Measurements from ENCODE around the gene CAMK2G. TPM values are rescaled to one million over a fixed set of nuclear protein-coding genes. Genes with fewer than 3 reads are reported as not detected.

Gene CAMK2G
- total and polyA plus RNA-seq, 4 donors = 6.8 to 18.3 (median 9.9) TPM

- Histone ChIP-seq H3K27ac (ENCODE audit: low read depth in 1 of 2, low read length in 2 of 2) (no peak overlapping the region), H3K4me1 (ENCODE audit: control insufficient read depth in 4 of 4, insufficient read depth in 4 of 4, low read length in 3 of 4) (peaks cover 13 to 39% (median 34%) of the 10 kb centered on the region in 4 donors), H3K9me3 (ENCODE audit: control insufficient read depth in 4 of 4, low read length in 3 of 4) (no peaks in the 10 kb centered on the region), H3K27me3 (ENCODE audit: control insufficient read depth in 4 of 4, insufficient read depth in 4 of 4, low read length in 3 of 4) (no peaks in the 10 kb centered on the region), H3K4me3 (ENCODE audit: low read depth in 1 of 3, low read length in 3 of 3) (no peak overlapping the region), H3K36me3 (ENCODE audit: control insufficient read depth in 4 of 4, insufficient read depth in 3 of 4, low read depth in 1 of 4, low read length in 3 of 4) (peaks cover 0 to 6% (median 0%) of the 10 kb centered on the region in 4 donors), H3K9ac (ENCODE audit: low read depth in 1 of 2, low read length in 2 of 2) (no peak overlapping the region)
- no peak for TF ChIP-seq GABPA (IDR thresholded peaks at IDR 0.05 in 1 of 2, conservative IDR thresholded peaks at IDR 0.05 in 1 of 2)
- TF ChIP-seq SP1 (IDR thresholded peaks at IDR 0.05) = no peak
- no peak for TF ChIP-seq NR2F2 (IDR thresholded peaks at IDR 0.05)
- no peak for TF ChIP-seq REST (IDR thresholded peaks at IDR 0.05)
- no peak for TF ChIP-seq HNF4G (IDR thresholded peaks at IDR 0.05)
- no peak for TF ChIP-seq RXRA (IDR thresholded peaks at IDR 0.05)
- TF ChIP-seq HNF4A (conservative IDR thresholded peaks at IDR 0.05) = no peak
- no peak for DNase-seq (ENCODE audit: low spot score)
- WGBS = 94% methylated on average over 13 of the region's 13 CpGs
Observed at GRCh38 chr10:73814276-73814895, 60.0 kb downstream of the CAMK2G start.

GRCh38 chr10:73813333-73813732, 61.0 kb downstream of the CAMK2G start:
- no peaks in the 10 kb centered on the region for H3K27me3 ChIP-seq (ENCODE audit: control insufficient read depth in 4 of 4, insufficient read depth in 4 of 4, low read length in 3 of 4)
- no peak overlapping the region for H3K9ac ChIP-seq (ENCODE audit: low read depth in 1 of 2, low read length in 2 of 2)
- H3K4me1 ChIP-seq (ENCODE audit: control insufficient read depth in 4 of 4, insufficient read depth in 4 of 4, low read length in 3 of 4) = peaks cover 8 to 34% (median 26%) of the 10 kb centered on the region in 4 donors
- H3K9me3 ChIP-seq (ENCODE audit: control insufficient read depth in 4 of 4, low read length in 3 of 4) = no peaks in the 10 kb centered on the region
- TF ChIP-seq RXRA (IDR thresholded peaks at IDR 0.05) (no peak), RAD21 (IDR thresholded peaks at IDR 0.05) (no peak), MAX (IDR thresholded peaks at IDR 0.05) (no peak), SP1 (IDR thresholded peaks at IDR 0.05) (no peak), ZBTB33 (IDR thresholded peaks at IDR 0.05) (no peak), CTCF (IDR thresholded peaks at IDR 0.05; ENCODE audit: low read depth, low read length, missing input control) (no peak), TAF1 (conservative IDR thresholded peaks at IDR 0.05) (no peak), FOXA1 (IDR thresholded peaks at IDR 0.05) (no peak), NR2F2 (IDR thresholded peaks at IDR 0.05) (no peak), ATF3 (IDR thresholded peaks at IDR 0.05) (no peak), HNF4A (conservative IDR thresholded peaks at IDR 0.05) (no peak), GABPA (IDR thresholded peaks at IDR 0.05 in 1 of 2, conservative IDR thresholded peaks at IDR 0.05 in 1 of 2) (no peak), YY1 (IDR thresholded peaks at IDR 0.05) (no peak), JUND (IDR thresholded peaks at IDR 0.05) (no peak), FOXA2 (IDR thresholded peaks at IDR 0.05) (no peak), EGR1 (IDR thresholded peaks at IDR 0.05; ENCODE audit: low read depth in 2 of 2) (no peak), HNF4G (IDR thresholded peaks at IDR 0.05) (no peak), REST (IDR thresholded peaks at IDR 0.05) (no peak)
- DNase-seq (ENCODE audit: low spot score) = no peak
- H3K4me3 ChIP-seq (ENCODE audit: low read depth in 1 of 3, low read length in 3 of 3) = no peak overlapping the region
- 91% methylated on average over 7 of the region's 7 CpGs for WGBS
- no peak overlapping the region for H3K27ac ChIP-seq (ENCODE audit: low read depth in 1 of 2, low read length in 2 of 2)
- peaks cover 0 to 7% (median 0%) of the 10 kb centered on the region in 4 donors for H3K36me3 ChIP-seq (ENCODE audit: control insufficient read depth in 4 of 4, insufficient read depth in 3 of 4, low read depth in 1 of 4, low read length in 3 of 4)
